ENCODE results near the gene SGMS2. TPM values are rescaled to one million over a fixed set of nuclear protein-coding genes. Genes with fewer than 3 reads are reported as not detected.
A peak's percentile ranks its signal among the peaks of the same experiment; 100 is the strongest.

The SGMS2 gene
- total RNA-seq, 1 experiment from 2014 or later, result 0.72 TPM

DNA sequence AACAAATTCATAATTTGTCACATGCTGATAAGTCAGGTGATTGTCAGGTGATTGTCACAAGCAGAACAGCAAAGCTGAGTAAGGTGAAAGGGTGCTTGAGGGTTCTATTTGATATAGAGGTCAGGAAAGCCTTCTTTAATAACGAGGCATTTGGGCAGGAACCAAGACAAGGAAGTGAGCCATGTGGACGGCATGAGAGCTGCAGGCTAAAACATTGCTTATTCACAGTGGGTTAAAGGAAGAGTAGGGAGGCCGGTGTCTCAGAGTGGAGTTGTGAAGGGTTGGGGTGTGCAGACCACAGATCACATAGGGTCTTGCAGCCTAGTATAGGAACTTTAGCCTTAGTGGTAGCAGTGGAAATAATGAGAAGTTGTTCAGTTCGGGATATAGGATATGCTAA lies 75.3 kb downstream of the SGMS2 start:
- H3K4me3 Mint-ChIP-seq, result no peak overlapping the region
- ATAC-seq (peak; percentile 57), DNase-seq (ENCODE audit: low spot score) (no peak)
- ChIA-PET CTCF (no interaction called here), POLR2A (no interaction called here)
- H3K27ac Mint-ChIP-seq, result no peak overlapping the region
- no peaks in the 10 kb centered on the region for H3K4me1 Mint-ChIP-seq
- H3K27me3 Mint-ChIP-seq (ENCODE audit: low read depth), result peaks cover 8% of the 10 kb centered on the region
- H3K36me3 Mint-ChIP-seq, result peaks cover 8% of the 10 kb centered on the region
- H3K9me3 Mint-ChIP-seq, result peaks cover 16% of the 10 kb centered on the region
- no peak for TF ChIP-seq NR3C1 (CRISPR knock-in tag; conservative IDR thresholded peaks at IDR 0.05; ENCODE audit: low read depth)
- TF ChIP-seq ZNF416 (CRISPR knock-in tag; IDR thresholded peaks at IDR 0.05), result no peak
- TF ChIP-seq CREM (CRISPR knock-in tag; IDR thresholded peaks at IDR 0.05), result no peak
- no peak for TF ChIP-seq SMAD4 (CRISPR knock-in tag; IDR thresholded peaks at IDR 0.05)
- TF ChIP-seq ARID4B (CRISPR knock-in tag; IDR thresholded peaks at IDR 0.05; ENCODE audit: borderline replicate concordance), result no peak
- TF ChIP-seq, protein P1, sequence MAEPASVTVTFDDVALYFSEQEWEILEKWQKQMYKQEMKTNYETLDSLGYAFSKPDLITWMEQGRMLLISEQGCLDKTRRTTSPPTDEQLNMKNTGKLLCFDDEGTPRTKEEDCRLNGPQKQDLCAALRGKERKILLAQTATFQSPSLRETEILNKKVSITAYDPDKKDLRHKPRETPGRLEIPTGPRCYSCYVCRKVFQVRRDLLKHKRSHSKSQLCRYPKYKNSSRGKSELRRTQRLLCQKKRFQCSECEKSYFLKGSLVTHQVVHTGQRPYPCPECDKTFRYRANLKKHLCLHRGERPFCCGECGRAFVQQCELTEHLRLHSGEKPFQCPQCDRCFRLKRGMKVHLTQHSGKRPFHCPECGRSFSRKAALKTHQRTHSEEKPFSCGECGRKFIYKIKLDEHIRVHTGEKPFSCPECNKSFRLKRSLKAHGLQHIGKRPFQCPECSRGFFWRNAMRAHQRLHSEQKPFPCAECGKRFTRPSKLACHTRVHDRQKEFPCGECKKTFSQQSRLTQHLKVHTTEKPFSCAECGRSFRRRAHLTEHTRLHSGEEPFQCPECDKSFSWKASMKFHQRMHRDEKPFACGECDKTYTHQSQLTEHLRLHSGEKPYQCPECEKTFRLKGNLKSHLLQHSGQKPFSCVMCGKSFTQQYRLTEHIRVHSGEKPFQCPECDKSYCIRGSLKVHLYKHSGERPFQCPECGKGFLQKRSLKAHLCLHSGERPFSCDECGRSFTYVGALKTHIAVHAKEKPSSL (CRISPR knock-in tag; conservative IDR thresholded peaks at IDR 0.05), result no peak
- TF ChIP-seq FOXK1 (CRISPR knock-in tag; IDR thresholded peaks at IDR 0.05), result no peak
- TF ChIP-seq MLX (CRISPR knock-in tag; IDR thresholded peaks at IDR 0.05), result no peak
- TF ChIP-seq, protein P2, sequence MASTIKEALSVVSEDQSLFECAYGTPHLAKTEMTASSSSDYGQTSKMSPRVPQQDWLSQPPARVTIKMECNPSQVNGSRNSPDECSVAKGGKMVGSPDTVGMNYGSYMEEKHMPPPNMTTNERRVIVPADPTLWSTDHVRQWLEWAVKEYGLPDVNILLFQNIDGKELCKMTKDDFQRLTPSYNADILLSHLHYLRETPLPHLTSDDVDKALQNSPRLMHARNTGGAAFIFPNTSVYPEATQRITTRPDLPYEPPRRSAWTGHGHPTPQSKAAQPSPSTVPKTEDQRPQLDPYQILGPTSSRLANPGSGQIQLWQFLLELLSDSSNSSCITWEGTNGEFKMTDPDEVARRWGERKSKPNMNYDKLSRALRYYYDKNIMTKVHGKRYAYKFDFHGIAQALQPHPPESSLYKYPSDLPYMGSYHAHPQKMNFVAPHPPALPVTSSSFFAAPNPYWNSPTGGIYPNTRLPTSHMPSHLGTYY (CRISPR knock-in tag; IDR thresholded peaks at IDR 0.05), result no peak
- TF ChIP-seq, protein P3, sequence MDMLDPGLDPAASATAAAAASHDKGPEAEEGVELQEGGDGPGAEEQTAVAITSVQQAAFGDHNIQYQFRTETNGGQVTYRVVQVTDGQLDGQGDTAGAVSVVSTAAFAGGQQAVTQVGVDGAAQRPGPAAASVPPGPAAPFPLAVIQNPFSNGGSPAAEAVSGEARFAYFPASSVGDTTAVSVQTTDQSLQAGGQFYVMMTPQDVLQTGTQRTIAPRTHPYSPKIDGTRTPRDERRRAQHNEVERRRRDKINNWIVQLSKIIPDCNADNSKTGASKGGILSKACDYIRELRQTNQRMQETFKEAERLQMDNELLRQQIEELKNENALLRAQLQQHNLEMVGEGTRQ (CRISPR knock-in tag; IDR thresholded peaks at IDR 0.05), result no peak
- TF ChIP-seq HMGA2 (CRISPR knock-in tag; IDR thresholded peaks at IDR 0.05), result no peak
- TF ChIP-seq ZNF121 (CRISPR knock-in tag; IDR thresholded peaks at IDR 0.05), result no peak
- no peak for TF ChIP-seq SP1 (CRISPR knock-in tag; conservative IDR thresholded peaks at IDR 0.05)
- TF ChIP-seq, protein P4, sequence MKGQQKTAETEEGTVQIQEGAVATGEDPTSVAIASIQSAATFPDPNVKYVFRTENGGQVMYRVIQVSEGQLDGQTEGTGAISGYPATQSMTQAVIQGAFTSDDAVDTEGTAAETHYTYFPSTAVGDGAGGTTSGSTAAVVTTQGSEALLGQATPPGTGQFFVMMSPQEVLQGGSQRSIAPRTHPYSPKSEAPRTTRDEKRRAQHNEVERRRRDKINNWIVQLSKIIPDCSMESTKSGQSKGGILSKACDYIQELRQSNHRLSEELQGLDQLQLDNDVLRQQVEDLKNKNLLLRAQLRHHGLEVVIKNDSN (CRISPR knock-in tag; IDR thresholded peaks at IDR 0.05), result no peak
- no peak for TF ChIP-seq MXD4 (CRISPR knock-in tag; IDR thresholded peaks at IDR 0.05; ENCODE audit: borderline replicate concordance)

DNA sequence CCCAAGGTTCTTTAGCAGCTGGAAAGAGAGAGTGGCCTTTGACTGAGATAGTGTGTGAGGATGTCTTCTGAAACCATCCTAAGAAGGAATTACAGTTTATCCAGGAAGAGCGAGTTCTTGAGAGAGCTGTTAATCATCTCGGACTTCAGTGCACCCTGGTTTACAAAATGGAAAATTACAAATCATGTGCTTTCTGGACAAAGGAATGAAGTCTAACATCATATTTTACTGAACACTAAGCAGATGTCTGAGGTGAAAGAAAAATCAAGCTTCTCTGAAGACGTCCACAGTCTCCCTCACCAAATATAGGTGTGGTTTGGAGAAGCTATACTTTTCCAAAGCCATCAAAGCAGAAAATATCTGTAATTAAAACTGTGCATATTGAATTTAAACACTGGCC lies 75.8 kb downstream of the SGMS2 start:
- DNase-seq (ENCODE audit: low spot score), result no peak
- Mint-ChIP-seq H3K9me3 (peaks cover 17% of the 10 kb centered on the region), H3K36me3 (peaks cover 13% of the 10 kb centered on the region), H3K27me3 (ENCODE audit: low read depth) (peaks cover 8% of the 10 kb centered on the region), H3K4me3 (no peak overlapping the region), H3K27ac (no peak overlapping the region), H3K4me1 (peaks cover 1% of the 10 kb centered on the region)
- POLR2A ChIA-PET, result no interaction called here
- no peak for TF ChIP-seq IRF2 (CRISPR knock-in tag; IDR thresholded peaks at IDR 0.05; ENCODE audit: borderline replicate concordance, low read depth)
- no peak for TF ChIP-seq GABPB1 (CRISPR knock-in tag; IDR thresholded peaks at IDR 0.05)
- TF ChIP-seq ATF1 (CRISPR knock-in tag; IDR thresholded peaks at IDR 0.05), result no peak
- TF ChIP-seq ZNF219 (CRISPR knock-in tag; IDR thresholded peaks at IDR 0.05; ENCODE audit: borderline replicate concordance), result no peak
- TF ChIP-seq, protein P5, sequence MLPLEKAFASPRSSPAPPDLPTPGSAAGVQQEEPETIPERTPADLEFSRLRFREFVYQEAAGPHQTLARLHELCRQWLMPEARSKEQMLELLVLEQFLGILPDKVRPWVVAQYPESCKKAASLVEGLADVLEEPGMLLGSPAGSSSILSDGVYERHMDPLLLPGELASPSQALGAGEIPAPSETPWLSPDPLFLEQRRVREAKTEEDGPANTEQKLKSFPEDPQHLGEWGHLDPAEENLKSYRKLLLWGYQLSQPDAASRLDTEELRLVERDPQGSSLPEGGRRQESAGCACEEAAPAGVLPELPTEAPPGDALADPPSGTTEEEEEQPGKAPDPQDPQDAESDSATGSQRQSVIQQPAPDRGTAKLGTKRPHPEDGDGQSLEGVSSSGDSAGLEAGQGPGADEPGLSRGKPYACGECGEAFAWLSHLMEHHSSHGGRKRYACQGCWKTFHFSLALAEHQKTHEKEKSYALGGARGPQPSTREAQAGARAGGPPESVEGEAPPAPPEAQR (CRISPR knock-in tag; IDR thresholded peaks at IDR 0.05), result no peak
- TF ChIP-seq, protein P2 (CRISPR knock-in tag; IDR thresholded peaks at IDR 0.05), result no peak
- no peak for TF ChIP-seq SMAD4 (CRISPR knock-in tag; IDR thresholded peaks at IDR 0.05)
- ATAC-seq, result no peak
- CTCF ChIA-PET, result no interaction called here
